Right cardiac atrium (tissue), 5 donors: ENCODE measurements around the gene PJA2. TPM values are rescaled to one million over a fixed set of nuclear protein-coding genes. Genes with fewer than 3 reads are reported as not detected.
"Not testable (repeated sequence)": the region's sequence is repeated elsewhere in the genome, so short reads cannot be mapped to it uniquely, and the experiment has no call there.

Experiments
- ATAC-seq, 2 donors: fragments of 200-7000 bp; cut with Tn5 transposase; one replicate each; pipeline versions ENCODE4 v1.8.0 to v1.9.1; 2020; ENCODE audit warnings: moderate library complexity in 2 of 2, mild to moderate bottlenecking in 1 of 2
- DNase-seq, 3 donors: peaks; one replicate each; pipeline ENCODE4 v3.0.0-alpha.2; 2020
- H3K27ac ChIP-seq: one replicate; pipeline ENCODE4 v1.5.1; 2013; ENCODE audit warnings: mild to moderate bottlenecking, low read length, control low read depth, moderate library complexity
- H3K27me3 ChIP-seq: one replicate; pipeline ENCODE4 v1.6.1; 2013; ENCODE audit not compliant: control insufficient read depth, insufficient read depth
- H3K4me1 ChIP-seq: one replicate; pipeline ENCODE4 v1.6.1; 2013; ENCODE audit warnings: low read length; ENCODE audit not compliant: control insufficient read depth, insufficient read depth
- H3K4me3 ChIP-seq: one replicate; pipeline ENCODE4 v1.5.1; 2013; ENCODE audit warnings: low read length, control low read depth
- H3K9me3 ChIP-seq: one replicate; pipeline ENCODE4 v1.6.1; 2013; ENCODE audit warnings: low read length; ENCODE audit not compliant: control insufficient read depth
- WGBS: extraction: QIAGEN DNeasy Blood & Tissue Kit; methylation state at CpG from one replicate; pipeline ENCODE4 v1.1.7; 2013; 5-methylcytosine and 5-hydroxymethylcytosine counted together
- intact Hi-C, 4 donors: fragments of 100-400 bp; cut with DNase I; formaldehyde crosslinking; loops; one replicate each; pipeline versions ENCODE4 v1.11.0 to v1.14.0; 2022 to 2023
- polyA plus RNA-seq: library from polyadenylated mRNA; stranded (reverse); fragments of 200-250 nt; gene quantifications from one replicate; pipeline ENCODE4 v1.2.3, GENCODE V29; 2013
- total RNA-seq, 4 donors: library from RNA; stranded (reverse); fragmentation: NEBNext Ultra II Directional; extraction: Animal tissue kit (Norgen Biotek cat#: 25700); gene quantifications; one replicate each; pipeline ENCODE4 v1.2.1, GENCODE V29; 2021
- donor health status: healthy with polysubstance abuse.
- donor health status: DM: no; HTN: yes; CAD: no.
- donor health status: DM: no; HTN: no; CAD: no.
- donor health status: DM: no; HTN: yes; CAD: no; lungs with severe emphysema.
- donor health status: DM: yes; HTN: yes; CAD: no.

PJA2 gene
- total and polyA plus RNA-seq, 5 donors = 37.4 to 122 (median 97.3) TPM

DNA sequence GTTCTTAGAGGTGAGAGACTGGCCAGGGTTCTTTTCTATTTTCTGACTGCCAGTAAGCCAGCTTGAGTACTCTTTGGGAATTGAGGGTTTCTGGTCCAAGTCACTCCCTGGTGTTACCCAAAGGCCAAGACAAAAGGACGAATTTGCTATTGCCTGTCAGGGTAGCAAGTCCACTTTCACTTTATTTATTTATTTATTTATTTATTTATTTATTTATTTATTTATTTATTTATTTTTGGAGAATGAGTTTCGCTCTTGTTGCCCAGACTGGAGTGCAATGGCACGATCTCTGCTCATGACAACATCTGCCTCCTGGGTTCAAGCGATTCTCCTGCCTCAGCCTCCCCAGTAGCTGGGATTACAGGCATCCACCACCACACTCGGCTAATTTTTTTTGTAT lies 15.7 kb upstream of the PJA2 start:
- ATAC-seq, DNase-seq, intact Hi-C loops, H3K27ac ChIP-seq, H3K4me3 ChIP-seq, H3K9me3 ChIP-seq, H3K27me3 ChIP-seq, H3K4me1 ChIP-seq: not testable (repeated sequence)
- WGBS = 95% methylated on average over 5 of the region's 5 CpGs

GRCh38 chr5:109421956-109422355 lies 12.2 kb upstream of the PJA2 start:
- intact Hi-C loops = no loop called here
- no peak overlapping the region for H3K27ac ChIP-seq
- WGBS = 77% methylated on average over 2 of the region's 2 CpGs
- H3K27me3 ChIP-seq = no peaks in the 10 kb centered on the region
- ATAC-seq = no peak
- H3K4me3 ChIP-seq = no peak overlapping the region
- no peak for DNase-seq
- H3K4me1 ChIP-seq = no peaks in the 10 kb centered on the region
- no peaks in the 10 kb centered on the region for H3K9me3 ChIP-seq

GRCh38 chr5:109418712-109419352 lies 9.1 kb upstream of the PJA2 start:
- ATAC-seq = no peak
- H3K4me1 ChIP-seq = no peaks in the 10 kb centered on the region
- no peak overlapping the region for H3K4me3 ChIP-seq
- no peak overlapping the region for H3K27ac ChIP-seq
- intact Hi-C loops = no loop called here
- no peak for DNase-seq
- H3K27me3 ChIP-seq = no peaks in the 10 kb centered on the region
- H3K9me3 ChIP-seq = no peaks in the 10 kb centered on the region
- 79% methylated on average over 3 of the region's 3 CpGs for WGBS

DNA sequence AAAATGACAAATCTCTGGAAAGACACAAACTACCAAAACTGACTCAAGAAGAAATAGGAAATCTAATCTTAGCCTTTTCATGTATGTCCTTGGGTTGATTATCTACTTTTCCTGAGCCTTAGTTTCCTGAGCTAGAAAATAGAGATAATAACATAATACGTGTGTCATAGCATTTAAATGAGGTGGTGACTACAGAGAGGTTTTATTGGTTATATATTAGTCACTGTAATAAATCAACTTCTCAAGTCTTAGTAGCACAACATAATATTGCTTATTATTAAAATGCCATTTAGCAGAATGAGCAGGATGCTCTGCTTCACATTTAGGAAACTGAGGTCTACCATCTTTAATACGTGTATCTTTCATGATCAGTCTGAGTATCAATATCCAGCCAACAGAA lies 7.1 kb upstream of the PJA2 start:
- 78% methylated on average over 2 of the region's 2 CpGs for WGBS
- H3K4me1 ChIP-seq = no peaks in the 10 kb centered on the region
- intact Hi-C loops = no loop called here
- no peak for ATAC-seq
- H3K4me3 ChIP-seq = no peak overlapping the region
- H3K27ac ChIP-seq = no peak overlapping the region
- H3K27me3 ChIP-seq = no peaks in the 10 kb centered on the region
- H3K9me3 ChIP-seq = no peaks in the 10 kb centered on the region
- DNase-seq = no peak

DNA sequence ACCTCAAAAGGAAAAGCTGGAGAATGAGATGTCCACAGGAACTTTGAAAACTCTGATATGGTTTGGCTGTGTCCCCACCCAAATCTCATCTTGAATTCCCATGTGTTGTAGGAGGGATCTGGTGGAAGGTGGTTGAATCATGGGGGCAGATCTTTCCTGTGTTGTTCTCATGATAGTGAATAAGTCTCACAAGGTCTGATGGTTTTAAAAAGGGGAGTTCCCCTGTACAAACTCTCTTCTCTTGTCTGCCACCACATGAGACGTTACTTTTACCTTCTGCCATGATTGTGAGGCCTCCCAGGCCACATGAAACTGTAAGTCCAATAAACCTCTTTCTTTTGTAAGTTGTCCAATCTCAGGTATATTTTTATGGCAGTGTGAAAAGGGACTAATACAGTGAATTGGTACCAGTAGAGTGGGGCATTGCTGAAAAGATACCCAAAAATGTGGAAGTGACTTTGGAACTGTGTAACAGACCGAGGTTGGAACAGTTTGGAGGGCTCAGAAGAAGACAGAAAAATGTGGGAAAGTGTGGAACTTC lies 4.2 kb upstream of the PJA2 start:
- intact Hi-C loops, H3K27ac ChIP-seq: not testable (repeated sequence)
- WGBS = 98% methylated on average over 2 of the region's 2 CpGs

GRCh38 chr5:109413458-109413857 lies 3.7 kb upstream of the PJA2 start:
- no peaks in the 10 kb centered on the region for H3K4me1 ChIP-seq
- H3K27me3 ChIP-seq = no peaks in the 10 kb centered on the region
- H3K9me3 ChIP-seq = no peaks in the 10 kb centered on the region
- no peak overlapping the region for H3K27ac ChIP-seq
- no peak overlapping the region for H3K4me3 ChIP-seq
- peak; percentile 33 to 74 (median 49) for DNase-seq
- no peak for ATAC-seq
- intact Hi-C loops = no loop called here

More for the DNA sequence above, 4.2 kb upstream of the PJA2 start:
- H3K4me1 ChIP-seq, ATAC-seq, DNase-seq, H3K4me3 ChIP-seq, H3K9me3 ChIP-seq, H3K27me3 ChIP-seq: not testable (repeated sequence)

GRCh38 chr5:109412981-109413402 lies 3.2 kb upstream of the PJA2 start:
- 39% methylated on average over 1 of the region's 1 CpG for WGBS
- H3K4me1 ChIP-seq = no peaks in the 10 kb centered on the region
- peak overlapping the region; percentile 34 for H3K27ac ChIP-seq
- intact Hi-C loops = no loop called here
- no peak overlapping the region for H3K4me3 ChIP-seq
- ATAC-seq (no peak), DNase-seq (no peak)
- no peaks in the 10 kb centered on the region for H3K9me3 ChIP-seq
- H3K27me3 ChIP-seq = no peaks in the 10 kb centered on the region

DNA sequence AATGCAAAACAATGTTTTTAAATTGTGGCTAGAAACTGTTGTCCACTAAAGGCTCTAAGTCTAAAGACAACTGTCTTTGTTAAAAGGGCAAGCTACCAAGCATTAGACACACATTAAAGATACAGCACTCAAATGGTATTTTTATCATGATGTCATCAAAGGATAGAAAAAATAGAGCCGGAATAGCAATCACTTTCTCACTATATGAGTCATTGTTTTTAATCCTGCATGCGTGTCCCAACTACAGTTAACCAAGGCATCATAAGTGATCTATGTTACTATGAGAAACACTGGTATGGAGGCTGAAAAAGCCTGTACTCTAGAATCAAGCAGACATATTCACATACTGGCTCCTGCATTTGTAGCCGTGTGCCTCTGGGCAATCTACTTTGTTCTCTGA lies 1.9 kb upstream of the PJA2 start:
- Histone ChIP-seq H3K4me3 (no peak overlapping the region), H3K27me3 (no peaks in the 10 kb centered on the region), H3K9me3 (no peaks in the 10 kb centered on the region), H3K4me1 (no peaks in the 10 kb centered on the region), H3K27ac (no peak overlapping the region)
- whole genome bisulfite sequencing = 45% methylated on average over 3 of the region's 3 CpGs
- DNase-seq (no peak), ATAC-seq (no peak)
- intact Hi-C loops = no loop called here

DNA sequence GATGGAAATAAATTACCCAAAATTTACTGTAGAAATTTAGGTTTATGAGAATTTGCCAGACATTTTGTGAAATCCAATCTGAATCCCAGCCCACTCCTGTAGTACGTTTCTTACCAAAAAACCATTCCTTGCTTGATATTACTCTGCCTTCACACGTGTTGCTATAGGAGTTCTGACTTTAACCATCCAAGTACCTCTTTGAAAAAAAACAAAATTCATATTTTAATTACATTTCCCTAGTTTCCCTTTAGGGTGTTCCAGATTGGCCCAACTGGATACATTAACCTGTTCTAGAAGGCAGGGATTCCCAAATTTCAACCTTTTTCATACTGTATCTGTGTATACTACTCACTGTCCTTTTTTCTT lies 1.4 kb upstream of the PJA2 start:
- Histone ChIP-seq H3K4me3 (peak overlapping the region; percentile 53), H3K4me1 (no peaks in the 10 kb centered on the region), H3K9me3 (no peaks in the 10 kb centered on the region), H3K27me3 (no peaks in the 10 kb centered on the region), H3K27ac (peak overlapping the region; percentile 100)
- intact Hi-C loops = no loop called here
- no peak for DNase-seq
- ATAC-seq = no peak
- 5% methylated on average over 2 of the region's 2 CpGs for WGBS

- DNase-seq = peak; percentile 82 to 93 (median 91)
- no peaks in the 10 kb centered on the region for H3K4me1 ChIP-seq
- intact Hi-C loops = no loop called here
- peak overlapping the region; percentile 100 for H3K27ac ChIP-seq
- 1% methylated on average over 26 of the region's 26 CpGs for WGBS
- H3K27me3 ChIP-seq = no peaks in the 10 kb centered on the region
- H3K9me3 ChIP-seq = no peaks in the 10 kb centered on the region
- peak; percentile 66 to 74 for ATAC-seq
- H3K4me3 ChIP-seq = peak overlapping the region; percentile 53
Measured at GRCh38 chr5:109410389-109411148, 795 bp upstream of the PJA2 start.
